ENCODE data around the gene RBFA.

The RBFA gene

DNA sequence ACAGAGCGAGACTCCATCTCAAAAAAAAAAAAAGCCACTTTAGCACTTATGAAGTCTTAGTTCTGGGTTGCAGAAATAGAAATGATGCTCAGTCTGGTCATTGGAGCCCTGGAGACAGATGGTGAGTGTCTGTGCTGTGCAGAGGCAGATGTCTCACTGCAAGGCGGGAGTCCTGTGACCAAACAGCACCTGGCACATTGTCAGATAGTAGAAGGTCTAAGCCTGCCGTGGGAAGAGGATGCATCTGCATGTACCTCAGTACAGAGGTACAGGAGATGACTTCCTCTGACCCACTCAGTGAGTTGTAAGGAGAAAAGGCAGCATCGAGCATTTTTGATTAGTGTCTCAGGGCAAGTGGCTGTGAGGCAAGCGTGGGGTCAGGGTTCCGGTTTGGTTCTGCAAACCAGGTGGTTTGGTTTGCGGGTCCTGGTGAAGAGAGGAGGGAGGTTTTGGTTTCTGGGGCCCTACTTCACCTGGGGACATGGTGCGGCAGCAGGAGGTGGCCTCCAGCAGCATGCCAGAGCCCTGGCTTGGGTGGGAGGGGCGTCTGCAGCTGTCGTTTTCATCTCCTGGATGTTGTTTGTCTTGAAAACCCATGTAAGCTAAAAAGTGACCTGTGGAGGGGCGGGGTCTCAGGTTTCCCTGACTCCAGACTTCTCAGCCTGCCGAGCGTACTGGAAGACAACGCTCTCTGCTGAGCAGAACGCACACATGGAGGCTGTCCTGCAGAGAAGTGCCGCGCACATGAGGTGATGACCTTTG, 3.8 kb downstream of the RBFA start:
- TF ChIP-seq POLR2A (IDR thresholded peaks at IDR 0.05; ENCODE audit: low read length) (no peak), GATA1 (IDR thresholded peaks at IDR 0.05; ENCODE audit: low read depth, low read length) (no peak)
- no peak for DNase-seq

DNA sequence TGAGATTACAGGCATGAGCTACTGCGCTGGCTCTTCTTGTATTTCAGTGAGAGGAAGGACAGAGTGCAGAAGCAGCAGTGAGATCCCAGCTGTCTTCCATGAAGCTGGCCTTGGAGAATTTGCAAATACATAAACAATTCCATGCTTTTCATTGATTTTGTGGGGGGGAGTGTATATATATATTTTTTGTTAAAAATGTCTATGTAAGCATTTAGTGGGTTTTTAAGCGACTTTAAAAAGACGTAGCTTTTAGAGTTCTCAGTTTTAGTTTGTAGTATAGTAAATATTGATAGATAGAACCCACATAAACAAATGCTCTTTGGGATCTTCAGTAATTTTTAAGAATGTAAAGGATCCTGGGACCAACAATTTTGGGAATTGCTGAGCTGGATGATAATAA, 6.3 kb downstream of the RBFA start:
- DNase-seq, result no peak
- TF ChIP-seq POLR2A (IDR thresholded peaks at IDR 0.05; ENCODE audit: low read length) (no peak), GATA1 (IDR thresholded peaks at IDR 0.05; ENCODE audit: low read depth, low read length) (no peak)

DNA sequence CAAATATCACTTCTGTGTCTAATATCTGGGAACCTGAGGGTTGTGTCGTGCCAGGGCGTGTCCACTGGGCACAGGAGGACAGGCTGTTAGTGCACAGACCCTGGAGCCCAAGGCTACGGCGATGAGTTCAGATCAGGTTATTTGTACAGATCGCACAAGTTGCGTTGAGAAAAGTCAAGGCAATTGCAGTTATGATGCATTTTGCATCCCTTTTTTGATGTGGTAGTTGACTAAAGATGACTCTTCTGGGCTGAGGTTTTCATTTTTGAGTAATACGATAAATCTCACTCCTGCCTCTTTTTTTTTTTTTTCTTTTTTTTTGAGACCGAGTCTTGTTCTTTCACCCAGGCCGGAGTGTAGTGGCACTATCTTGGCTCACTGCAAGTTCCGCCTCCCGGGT, 7.2 kb downstream of the RBFA start:
- DNase-seq, result no peak
- TF ChIP-seq POLR2A (IDR thresholded peaks at IDR 0.05; ENCODE audit: low read length), result no peak
- TF ChIP-seq GATA1 (IDR thresholded peaks at IDR 0.05; ENCODE audit: low read depth, low read length), result no peak

DNA sequence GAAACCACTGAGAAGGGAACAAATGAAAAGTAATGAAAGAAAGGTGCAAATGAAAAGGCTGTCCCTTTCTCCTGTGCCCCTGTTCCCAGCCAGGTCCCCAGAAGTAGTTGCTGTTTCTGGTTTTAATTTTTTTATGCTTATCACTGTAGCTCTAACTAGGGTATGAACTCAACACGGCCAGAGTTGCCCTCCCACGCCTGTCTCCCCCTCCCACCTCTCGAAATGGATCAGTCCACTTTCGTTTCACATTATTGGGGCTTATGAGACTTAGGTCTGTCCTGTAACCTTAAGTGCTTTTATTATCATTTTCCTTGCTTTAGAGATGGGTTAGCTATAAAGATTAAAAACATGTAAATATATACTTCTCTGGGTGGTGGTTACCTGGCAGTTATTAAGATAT, 8.6 kb downstream of the RBFA start:
- no peak for TF ChIP-seq GATA1 (IDR thresholded peaks at IDR 0.05; ENCODE audit: low read depth, low read length)
- no peak for TF ChIP-seq POLR2A (IDR thresholded peaks at IDR 0.05; ENCODE audit: low read length)
- DNase-seq, result no peak

DNA sequence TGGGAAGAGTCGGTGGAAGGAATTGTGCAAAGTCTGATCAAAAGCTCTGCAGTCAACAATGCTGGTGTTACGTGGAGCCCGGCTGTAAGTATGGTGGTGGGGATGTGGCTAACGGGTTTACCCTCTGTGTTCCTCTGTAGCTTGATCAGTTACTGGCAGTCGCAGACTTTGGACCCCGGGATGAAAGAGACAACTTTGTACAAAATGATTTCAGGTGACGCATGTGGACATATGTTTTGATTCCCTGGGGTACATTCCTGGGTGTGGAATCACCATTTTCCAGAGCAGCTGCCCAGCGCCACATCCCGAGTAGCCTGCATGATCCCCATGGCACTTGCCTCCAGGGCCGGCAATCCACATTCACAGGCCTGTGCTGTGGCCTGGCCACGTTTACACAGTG, 9.8 kb downstream of the RBFA start:
- DNase-seq, result no peak
- TF ChIP-seq GATA1 (IDR thresholded peaks at IDR 0.05; ENCODE audit: low read depth, low read length) (no peak), POLR2A (IDR thresholded peaks at IDR 0.05; ENCODE audit: low read length) (no peak)

DNA sequence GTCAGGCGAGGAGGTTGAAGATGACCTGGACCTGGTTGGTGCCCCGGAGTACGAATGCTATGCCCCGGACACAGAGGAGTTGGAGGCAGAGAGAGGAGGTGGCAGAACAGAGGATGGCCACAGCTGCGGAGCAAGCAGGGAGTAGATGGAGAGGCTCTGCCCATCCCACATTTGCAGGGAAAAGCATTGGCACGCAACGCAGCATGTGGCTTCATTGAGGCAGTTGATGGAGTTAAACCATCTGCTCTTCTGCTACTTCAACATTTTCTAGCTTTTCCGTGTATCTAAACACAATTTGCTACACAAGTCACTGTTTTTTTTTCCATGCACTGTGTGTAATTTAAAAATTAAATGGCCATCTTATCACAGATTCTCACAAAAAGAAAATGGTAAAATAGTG, 11.8 kb downstream of the RBFA start:
- no peak for DNase-seq
- no peak for TF ChIP-seq POLR2A (IDR thresholded peaks at IDR 0.05; ENCODE audit: low read length)
- TF ChIP-seq GATA1 (IDR thresholded peaks at IDR 0.05; ENCODE audit: low read depth, low read length), result no peak

DNA sequence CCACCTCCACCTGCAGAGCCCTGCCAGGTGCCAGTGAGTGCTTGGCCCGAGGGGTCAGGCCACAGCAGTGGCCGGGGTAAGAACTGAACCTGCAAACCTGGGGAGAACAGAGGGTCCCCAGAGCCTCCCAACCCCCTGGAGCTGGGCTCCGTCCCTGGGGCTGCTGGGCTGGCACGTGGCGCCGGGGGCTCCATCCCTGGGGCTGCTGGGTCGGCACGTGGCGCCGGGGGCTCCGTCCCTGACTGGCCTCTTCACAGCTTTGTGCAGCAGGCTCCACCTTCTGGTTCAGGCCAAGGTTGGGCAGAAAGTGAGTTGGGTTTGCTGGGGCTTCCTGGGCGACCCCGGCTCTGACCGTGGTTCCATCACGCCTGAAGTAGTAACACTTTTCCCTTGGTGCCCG, 12.2 kb downstream of the RBFA start:
- no peak for TF ChIP-seq GATA1 (IDR thresholded peaks at IDR 0.05; ENCODE audit: low read depth, low read length)
- TF ChIP-seq POLR2A (IDR thresholded peaks at IDR 0.05; ENCODE audit: low read length), result no peak
- DNase-seq, result no peak

DNA sequence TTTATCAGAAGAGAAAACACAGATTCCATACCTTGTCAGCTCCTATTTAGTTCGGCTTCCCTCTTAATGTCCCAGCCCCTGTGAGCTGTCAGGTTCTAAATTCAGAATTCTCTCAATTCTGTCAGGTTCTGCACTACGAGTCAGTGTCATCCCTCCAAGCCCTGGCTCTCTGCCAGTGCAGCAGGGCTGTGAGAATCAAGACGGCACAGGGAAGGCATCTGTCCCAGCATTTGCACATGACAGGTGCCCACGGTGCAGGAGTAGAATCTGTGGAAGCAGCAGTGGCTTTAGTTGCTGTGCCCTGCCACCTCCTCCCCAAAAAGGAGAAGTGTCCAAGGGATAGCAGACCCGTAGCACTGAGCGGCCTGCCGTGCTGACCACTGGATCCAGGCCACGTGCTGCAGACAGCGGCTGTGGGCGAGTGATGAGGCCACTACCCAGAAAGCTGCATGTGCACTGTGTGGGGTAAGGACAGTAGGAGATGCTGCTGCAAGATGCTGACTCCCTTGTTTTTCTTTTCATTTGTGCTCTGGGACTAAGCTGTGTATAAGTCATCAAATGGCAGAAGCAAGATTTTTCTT, 12.8 kb downstream of the RBFA start:
- no peak for TF ChIP-seq POLR2A (IDR thresholded peaks at IDR 0.05; ENCODE audit: low read length)
- TF ChIP-seq GATA1 (IDR thresholded peaks at IDR 0.05; ENCODE audit: low read depth, low read length), result no peak
- DNase-seq, result no peak

DNA sequence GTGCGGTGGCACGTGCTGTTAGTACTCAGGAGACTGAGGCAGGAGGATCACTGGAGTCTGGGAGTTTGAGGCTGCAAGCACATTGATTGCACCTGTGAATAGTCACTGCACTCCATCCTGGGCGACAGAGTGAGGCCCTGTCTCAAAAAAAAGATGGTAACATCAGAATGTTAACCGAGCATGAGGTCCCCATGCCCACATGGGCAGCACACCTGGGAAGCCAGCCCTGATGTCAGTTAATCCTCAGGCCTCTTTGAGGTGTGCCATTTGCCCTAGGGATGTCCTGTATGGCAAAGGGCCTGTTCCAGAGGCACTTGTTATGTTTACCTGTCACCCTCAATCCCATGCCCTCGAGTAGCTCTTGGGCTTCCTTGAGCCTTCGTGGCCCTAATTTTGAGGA, 16.6 kb downstream of the RBFA start:
- no peak for DNase-seq
- TF ChIP-seq GATA1 (IDR thresholded peaks at IDR 0.05; ENCODE audit: low read depth, low read length) (no peak), POLR2A (IDR thresholded peaks at IDR 0.05; ENCODE audit: low read length) (no peak)

DNA sequence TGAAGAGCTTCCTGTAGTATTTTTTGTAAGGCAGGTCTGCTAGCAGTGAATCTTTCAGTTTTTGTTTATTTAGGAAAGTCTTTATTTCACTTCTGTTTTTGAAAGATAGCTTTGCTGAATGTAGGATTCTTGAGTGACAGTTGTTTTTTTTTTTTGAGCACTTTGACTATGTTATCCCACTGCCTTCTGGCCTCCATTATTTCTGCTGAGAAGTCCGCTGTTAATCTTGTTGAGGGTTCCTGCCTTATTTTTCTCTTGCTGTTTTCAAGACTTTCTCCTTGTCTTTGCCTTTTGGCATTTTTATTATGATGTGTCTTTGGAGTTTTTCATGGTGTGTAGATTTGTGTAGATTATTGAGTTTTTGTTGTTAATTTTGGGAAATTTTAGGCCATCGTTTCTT, 21.9 kb downstream of the RBFA start:
- TF ChIP-seq GATA1 (IDR thresholded peaks at IDR 0.05; ENCODE audit: low read depth, low read length), result no peak
- no peak for TF ChIP-seq POLR2A (IDR thresholded peaks at IDR 0.05; ENCODE audit: low read length)

DNA sequence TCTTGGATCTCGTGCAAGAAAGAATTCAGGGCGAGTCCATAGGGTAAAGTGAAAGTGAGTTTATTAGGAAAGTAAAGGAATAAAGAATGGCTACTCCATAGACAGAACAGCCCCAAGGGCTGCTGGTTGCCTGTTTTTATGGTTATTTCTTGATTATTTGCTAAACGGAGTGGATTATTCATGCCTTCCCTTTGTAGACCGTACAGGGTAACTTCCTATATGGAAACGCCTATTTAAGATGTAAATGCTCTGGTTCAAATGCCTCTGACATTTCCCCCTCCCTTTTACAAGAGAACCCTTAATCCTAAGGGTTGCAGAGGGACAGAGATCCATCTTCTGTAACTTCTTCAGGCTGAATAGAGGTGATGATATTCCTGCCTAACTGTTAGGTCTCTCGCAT, 25.7 kb downstream of the RBFA start:
- no peak for TF ChIP-seq GATA1 (IDR thresholded peaks at IDR 0.05; ENCODE audit: low read depth, low read length)
- TF ChIP-seq POLR2A (IDR thresholded peaks at IDR 0.05; ENCODE audit: low read length), result no peak
- DNase-seq, result no peak

More for the DNA sequence above, 21.9 kb downstream of the RBFA start:
- no peak for DNase-seq

DNA sequence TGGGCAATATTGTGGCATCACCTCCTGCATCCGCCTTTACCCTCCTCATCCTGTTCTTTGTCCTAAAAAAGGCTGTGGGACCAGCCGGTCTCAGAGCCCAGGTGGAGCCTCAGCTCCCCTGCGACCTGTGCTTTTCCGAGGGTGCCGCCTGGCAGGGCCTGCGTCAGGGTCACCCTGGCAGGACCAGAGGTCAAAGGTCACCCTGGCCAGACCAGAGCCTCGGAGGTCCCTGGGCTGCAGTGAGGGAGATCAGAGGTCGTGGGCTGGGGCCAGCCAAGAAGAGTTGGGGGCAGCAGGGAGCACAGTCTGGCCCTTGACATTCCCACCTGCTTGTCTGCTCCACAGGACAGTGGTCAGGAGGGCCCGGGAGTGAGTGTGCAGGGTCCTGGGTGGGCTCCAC, 31.5 kb downstream of the RBFA start:
- TF ChIP-seq POLR2A (IDR thresholded peaks at IDR 0.05; ENCODE audit: low read length) (no peak), GATA1 (IDR thresholded peaks at IDR 0.05; ENCODE audit: low read depth, low read length) (no peak)
- no peak for DNase-seq

DNA sequence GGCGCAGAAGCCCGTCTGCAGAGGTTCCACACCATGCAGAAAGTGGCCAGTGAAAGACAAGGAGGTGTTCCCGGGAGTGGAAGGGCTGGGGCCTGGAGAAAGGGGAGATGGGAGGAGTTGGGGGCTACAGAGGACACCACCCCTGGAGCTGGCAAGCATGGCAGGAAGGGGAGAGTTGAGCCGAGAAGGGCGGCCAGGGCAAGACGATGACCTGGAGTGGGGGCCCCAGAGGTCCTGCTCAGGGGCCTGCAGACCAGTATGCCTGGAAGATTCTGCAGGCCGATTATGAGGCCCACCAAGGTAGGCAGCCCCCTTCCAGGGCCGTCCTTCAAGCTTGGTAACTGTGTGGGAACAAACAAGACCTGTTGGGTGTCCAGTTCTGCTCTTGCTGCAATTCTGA, 33.1 kb downstream of the RBFA start:
- no peak for TF ChIP-seq POLR2A (IDR thresholded peaks at IDR 0.05; ENCODE audit: low read length)
- TF ChIP-seq GATA1 (IDR thresholded peaks at IDR 0.05; ENCODE audit: low read depth, low read length), result no peak

DNA sequence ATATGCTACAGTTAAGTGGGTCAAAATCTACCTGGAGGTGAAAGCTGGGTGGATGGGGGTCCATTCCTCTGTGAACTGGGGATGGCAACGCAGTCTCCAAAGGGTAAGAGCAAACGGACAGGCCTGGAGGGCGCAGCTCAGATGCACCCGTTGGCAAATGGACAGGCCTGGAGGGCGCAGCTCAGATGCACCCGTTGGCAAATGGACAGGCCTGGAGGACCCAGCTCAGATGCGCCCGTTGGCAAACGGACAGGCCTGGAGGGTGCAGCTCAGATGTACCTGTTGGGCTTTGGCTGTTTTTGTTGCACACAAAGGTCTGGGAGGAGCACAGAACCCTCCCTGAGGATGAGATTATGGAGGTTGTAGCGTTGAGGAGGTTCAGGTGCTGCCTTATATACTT, 33.7 kb downstream of the RBFA start:
- TF ChIP-seq GATA1 (IDR thresholded peaks at IDR 0.05; ENCODE audit: low read depth, low read length) (no peak), POLR2A (IDR thresholded peaks at IDR 0.05; ENCODE audit: low read length) (no peak)
- DNase-seq, result no peak

More for the DNA sequence above, 33.1 kb downstream of the RBFA start:
- DNase-seq, result no peak

DNA sequence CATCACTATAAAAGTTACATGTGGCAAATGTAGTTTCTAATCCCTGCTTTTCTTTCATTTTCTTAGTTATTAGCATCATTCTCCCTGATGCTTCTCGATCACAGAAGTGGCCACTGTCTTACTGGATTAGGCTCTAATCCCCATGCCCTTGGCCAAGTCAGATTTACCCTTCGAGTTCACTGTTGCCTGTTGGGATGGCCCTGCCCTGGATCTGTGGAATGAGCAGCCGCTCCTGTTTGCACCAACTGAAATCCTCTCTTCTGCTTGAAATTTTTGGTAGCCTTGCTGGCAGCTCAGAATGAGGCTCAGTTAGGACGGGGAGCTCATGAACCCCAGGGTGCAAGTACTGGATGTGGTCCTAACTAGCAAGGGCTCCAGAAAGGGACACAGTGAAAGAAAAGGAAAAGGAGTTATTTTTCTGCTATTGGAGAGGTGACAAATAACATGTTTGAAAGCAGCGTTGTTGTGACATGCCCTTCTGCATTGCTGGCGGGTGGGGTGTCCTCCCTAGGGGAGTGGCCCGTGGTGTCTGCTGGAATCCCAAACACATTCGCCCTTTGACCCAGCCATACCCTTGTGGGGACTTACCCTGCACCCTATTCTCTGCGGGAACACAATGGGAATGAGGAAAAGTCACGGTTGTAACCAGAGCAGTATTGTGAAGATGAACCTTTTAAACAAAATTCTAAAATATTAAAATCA, 34.5 kb downstream of the RBFA start:
- no peak for TF ChIP-seq GATA1 (IDR thresholded peaks at IDR 0.05; ENCODE audit: low read depth, low read length)
- TF ChIP-seq POLR2A (IDR thresholded peaks at IDR 0.05; ENCODE audit: low read length), result no peak
- DNase-seq, result no peak

Data from erythroblast (primary cell).